NCI-H187 treated with DMSO at 0.1 percent for 48 hours (cell line): Measurements from ENCODE around the gene LDLRAD3.
A peak's percentile ranks its signal among the peaks of the same experiment; 100 is the strongest.

Experiments
- DNase-seq: peaks from one replicate; lab custom pipeline; 2025; lab: John Stamatoyannopoulos, UW

The LDLRAD3 gene

DNA sequence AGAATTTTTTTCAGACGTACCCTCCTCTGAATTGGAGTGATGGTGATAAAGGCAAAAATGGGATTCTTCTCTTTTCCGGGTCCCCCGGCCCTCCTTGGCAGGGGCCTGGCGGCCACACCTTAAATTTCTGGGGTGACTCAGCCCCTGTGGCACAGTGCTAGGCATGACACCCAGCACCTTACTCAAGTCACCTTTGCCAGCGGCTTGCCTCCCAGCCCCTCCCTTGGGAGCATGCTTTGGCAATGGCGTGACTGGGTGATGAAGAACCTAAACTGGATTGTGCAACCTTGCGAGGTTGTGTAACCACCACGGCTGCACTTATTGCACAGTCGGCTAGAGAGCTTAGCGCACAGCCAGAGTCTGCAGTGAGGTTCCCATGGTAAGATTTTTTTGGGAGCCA lies 16.2 kb upstream of the LDLRAD3 start:
- DNase-seq: no peak

GRCh38 chr11:35928688-35929395 lies 15.0 kb upstream of the LDLRAD3 start:
- no peak for DNase-seq

DNA sequence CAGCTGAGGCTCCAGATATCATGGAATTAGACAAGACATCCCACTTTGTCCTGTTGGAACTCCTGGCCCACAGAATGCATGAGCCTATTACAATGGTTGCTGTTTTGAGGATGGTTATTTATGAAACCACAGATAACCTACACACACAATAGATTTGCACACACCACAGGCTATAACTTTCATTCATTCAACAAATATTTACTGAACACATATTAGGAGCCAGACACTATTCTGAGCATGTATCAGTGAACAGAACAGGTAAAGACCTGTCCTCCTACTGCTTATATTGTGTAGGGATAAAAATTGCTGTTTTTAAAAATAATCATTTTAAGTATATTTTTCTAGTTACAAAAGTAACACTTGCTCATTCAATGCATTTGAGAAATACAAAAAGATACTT lies 13.4 kb upstream of the LDLRAD3 start:
- no peak for DNase-seq

DNA sequence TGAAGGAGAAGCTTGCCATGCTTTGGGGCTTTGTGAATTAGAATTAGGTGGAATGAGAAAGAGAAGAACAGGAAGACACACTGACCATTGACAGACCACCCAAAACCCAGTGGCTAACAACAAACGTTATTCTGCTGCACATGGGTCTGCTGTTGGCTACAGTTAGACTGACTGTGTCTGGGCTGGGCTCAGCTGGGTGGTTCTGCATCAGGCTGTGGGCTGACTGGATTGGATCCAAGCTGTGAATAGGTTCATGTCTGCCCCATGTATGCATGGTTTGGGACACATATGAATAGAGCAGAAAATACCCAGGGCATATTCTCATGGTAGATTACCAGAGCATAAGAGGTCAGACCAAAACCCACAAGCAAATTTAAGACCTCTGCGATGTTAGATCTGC lies 11.7 kb upstream of the LDLRAD3 start:
- no peak for DNase-seq

DNA sequence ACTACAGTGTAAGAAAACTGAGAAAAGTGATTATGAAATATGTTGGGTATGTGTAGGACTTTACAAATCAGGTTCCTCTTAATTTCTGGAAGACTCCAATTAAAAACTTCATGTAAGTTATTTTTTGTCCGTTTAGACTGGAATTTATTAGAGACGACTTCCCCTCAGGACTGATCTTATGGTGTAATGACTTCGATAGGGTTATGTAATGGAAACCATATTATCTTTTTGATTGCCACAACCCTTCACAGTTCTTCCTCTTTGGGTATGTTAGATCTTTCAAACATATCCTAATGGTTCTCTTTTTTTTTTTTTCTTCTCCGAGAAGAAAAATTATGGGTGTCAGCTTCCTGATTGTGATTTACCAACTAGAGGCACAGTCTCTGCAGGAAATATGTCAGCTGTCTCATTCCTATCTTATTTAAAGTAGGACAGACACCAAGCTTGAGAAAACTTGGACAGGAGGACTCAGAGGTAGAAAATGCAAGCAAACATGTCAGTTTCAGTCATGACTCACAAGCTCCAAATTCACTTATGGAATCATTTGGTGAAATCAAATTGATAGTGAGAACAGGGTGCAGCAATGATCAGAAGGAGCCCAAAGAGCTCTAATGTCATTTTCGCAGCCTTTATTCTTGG lies 11.1 kb upstream of the LDLRAD3 start:
- no peak for DNase-seq

- no peak for DNase-seq
Measured at GRCh38 chr11:35933320-35933871, 10.5 kb upstream of the LDLRAD3 start.

- no peak for DNase-seq
Measured at GRCh38 chr11:35934271-35934670, 9.6 kb upstream of the LDLRAD3 start.

GRCh38 chr11:35934981-35935380 lies 8.9 kb upstream of the LDLRAD3 start:
- DNase-seq: no peak

GRCh38 chr11:35935390-35935789 lies 8.5 kb upstream of the LDLRAD3 start:
- DNase-seq: no peak

- DNase-seq: no peak
Measured at GRCh38 chr11:35937111-35937510, 6.8 kb upstream of the LDLRAD3 start.

- DNase-seq: no peak
Measured at GRCh38 chr11:35937700-35938099, 6.2 kb upstream of the LDLRAD3 start.

GRCh38 chr11:35938231-35938630 lies 5.6 kb upstream of the LDLRAD3 start:
- DNase-seq: no peak

DNA sequence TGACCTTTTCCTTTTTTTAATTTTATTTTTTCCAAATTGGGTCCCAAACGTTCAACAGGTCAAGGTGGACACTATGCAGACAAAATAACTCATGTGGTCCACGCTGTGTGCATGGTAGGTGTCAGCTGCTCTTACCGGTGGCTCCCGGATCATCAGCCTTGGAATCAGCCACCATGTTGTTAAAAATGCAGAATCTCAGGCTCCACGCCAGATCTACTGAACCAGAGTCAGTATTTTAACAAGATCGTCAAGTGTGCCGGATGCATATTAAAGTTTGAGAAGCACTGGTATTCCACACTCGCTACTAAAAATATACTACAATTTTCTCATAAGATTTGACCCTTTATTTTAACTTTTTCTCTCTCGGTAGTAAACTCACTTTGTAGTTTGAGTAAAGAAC lies 553 bp upstream of the LDLRAD3 start:
- no peak for DNase-seq

GRCh38 chr11:35944503-35945136 lies 758 bp downstream of the LDLRAD3 start:
- DNase-seq: no peak

- no peak for DNase-seq
Measured at GRCh38 chr11:35945137-35945518, 1.3 kb downstream of the LDLRAD3 start.

GRCh38 chr11:35946766-35947165 lies 2.9 kb downstream of the LDLRAD3 start:
- peak; percentile 17 for DNase-seq

DNA sequence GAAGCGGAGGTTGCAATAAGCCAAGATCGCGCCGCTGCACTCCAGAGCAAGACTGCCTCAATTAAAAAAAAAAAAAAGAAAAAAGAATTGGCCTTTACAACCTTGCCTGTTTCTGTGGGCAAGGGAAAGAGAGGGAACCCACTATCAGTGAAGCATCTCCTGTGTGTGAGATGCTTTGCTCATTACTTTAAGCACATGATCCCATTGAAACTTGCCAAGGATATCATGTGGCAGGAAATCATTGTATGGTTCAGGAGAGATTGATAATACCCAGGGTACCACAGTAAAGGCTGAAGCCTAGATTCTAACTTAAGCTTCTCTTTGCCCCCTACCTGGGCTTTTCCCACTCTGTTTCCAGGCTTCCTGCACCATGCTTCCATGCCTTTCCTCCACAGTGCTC lies 3.6 kb downstream of the LDLRAD3 start:
- DNase-seq: no peak

DNA sequence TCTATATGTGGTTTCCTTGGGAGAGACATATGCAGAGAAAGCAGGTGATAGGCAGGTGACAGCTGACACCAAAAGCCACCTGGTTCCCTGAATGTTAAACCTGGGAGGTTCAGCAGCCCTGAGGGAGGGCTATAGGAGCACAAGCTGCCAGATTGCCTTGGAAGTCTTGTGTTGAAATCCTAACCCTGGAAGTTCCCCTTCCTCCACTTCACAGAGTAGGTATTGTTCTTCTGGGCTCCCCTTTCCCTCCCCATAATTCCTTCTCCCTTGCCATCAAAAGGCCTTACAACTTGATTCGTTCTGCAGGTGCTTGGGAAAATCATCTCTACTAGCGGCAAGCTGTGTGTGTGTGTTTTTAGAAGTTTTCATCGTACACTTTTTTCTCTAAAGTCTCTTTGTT lies 5.4 kb downstream of the LDLRAD3 start:
- DNase-seq: no peak

- DNase-seq: no peak
Measured at GRCh38 chr11:35950082-35950481, 6.2 kb downstream of the LDLRAD3 start.

DNA sequence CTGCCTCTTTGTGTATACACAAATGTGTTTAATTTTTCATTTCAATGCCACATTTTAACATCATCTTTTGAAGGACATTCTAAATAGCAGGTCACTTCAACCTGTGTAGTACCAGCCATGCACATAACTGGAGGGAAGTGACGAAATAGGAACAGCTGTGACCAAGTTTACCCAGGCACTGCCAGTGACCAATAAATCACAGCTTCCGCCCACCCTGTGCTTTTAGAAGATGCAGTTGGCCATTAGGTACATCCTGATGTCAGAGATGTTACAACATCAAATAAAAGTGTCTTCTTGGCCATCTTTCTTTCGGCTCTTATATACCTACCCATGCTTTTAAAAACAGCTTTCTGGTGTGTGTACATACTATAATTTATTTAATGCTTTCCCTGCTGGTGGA lies 7.8 kb downstream of the LDLRAD3 start:
- DNase-seq: no peak

GRCh38 chr11:35953081-35953760 lies 9.4 kb downstream of the LDLRAD3 start:
- no peak for DNase-seq

GRCh38 chr11:35954205-35954604 lies 10.3 kb downstream of the LDLRAD3 start:
- no peak for DNase-seq

- no peak for DNase-seq
Measured at GRCh38 chr11:35955636-35956035, 11.8 kb downstream of the LDLRAD3 start.
